BLaER1 (cell line): ENCODE data around the gene MAN1C1.
"Not testable (repeated sequence)": the region's sequence is repeated elsewhere in the genome, so short reads cannot be mapped to it uniquely, and the experiment has no call there.

ENCODE experiments used
- H3K27ac ChIP-seq: shearing (Covaris generic); formaldehyde crosslinking; 2 replicates; pipeline ENCODE4 v1.8.1; 2022
- H3K27me3 ChIP-seq: shearing (Covaris generic); formaldehyde crosslinking; 2 replicates; pipeline ENCODE4 v1.8.1; 2022
- H3K36me3 ChIP-seq: shearing (Covaris generic); formaldehyde crosslinking; 2 replicates; pipeline ENCODE4 v1.8.1; 2022
- H3K4me1 ChIP-seq: shearing (Covaris generic); formaldehyde crosslinking; 2 replicates; pipeline ENCODE4 v1.8.1; 2022
- H3K4me2 ChIP-seq: shearing (Covaris generic); formaldehyde crosslinking; 2 replicates; pipeline ENCODE4 v1.8.1; 2022
- H3K4me3 ChIP-seq: shearing (Covaris generic); formaldehyde crosslinking; 2 replicates; pipeline ENCODE4 v1.8.1; 2022
- H3K9ac ChIP-seq: shearing (Covaris generic); formaldehyde crosslinking; 2 replicates; pipeline ENCODE4 v1.8.1; 2022
- H3K9me3 ChIP-seq: shearing (Covaris generic); formaldehyde crosslinking; 2 replicates; pipeline ENCODE4 v1.8.1; 2022
- H4K20me1 ChIP-seq: shearing (Covaris generic); formaldehyde crosslinking; 2 replicates; pipeline ENCODE4 v1.8.1; 2022
- Cebpa-rat ChIP-seq: shearing (Covaris generic); IDR thresholded peaks from 2 replicates; pipeline ENCODE4 v1.8.1; 2022

The MAN1C1 gene

GRCh38 chr1:25583519-25584370, 32.8 kb upstream of the MAN1C1 start:
- no peak overlapping the region for H3K4me3 ChIP-seq
- no peaks in the 10 kb centered on the region for H3K27me3 ChIP-seq
- H3K27ac ChIP-seq = peak overlapping the region; percentile 19; the same call in 1 of the 2 replicates
- H4K20me1 ChIP-seq = no peaks in the 10 kb centered on the region
- H3K9ac ChIP-seq = no peak overlapping the region
- H3K36me3 ChIP-seq = no peaks in the 10 kb centered on the region
- no peaks in the 10 kb centered on the region for H3K9me3 ChIP-seq
- H3K4me1 ChIP-seq = peaks cover 30% of the 10 kb centered on the region
- TF ChIP-seq Cebpa-rat = no peak
- peak overlapping the region; percentile 67 for H3K4me2 ChIP-seq

GRCh38 chr1:25586181-25586588, 30.4 kb upstream of the MAN1C1 start:
- no peaks in the 10 kb centered on the region for H3K36me3 ChIP-seq
- no peak overlapping the region for H3K4me3 ChIP-seq
- peak overlapping the region; percentile 67; the same call in 1 of the 2 replicates for H3K4me2 ChIP-seq
- H3K9ac ChIP-seq = no peak overlapping the region
- H3K27me3 ChIP-seq = no peaks in the 10 kb centered on the region
- TF ChIP-seq Cebpa-rat = no peak
- no peaks in the 10 kb centered on the region for H3K9me3 ChIP-seq
- H4K20me1 ChIP-seq = no peaks in the 10 kb centered on the region
- H3K27ac ChIP-seq = no peak overlapping the region
- H3K4me1 ChIP-seq = peaks cover 38% of the 10 kb centered on the region

- H3K9me3 ChIP-seq = no peaks in the 10 kb centered on the region
- no peaks in the 10 kb centered on the region for H3K36me3 ChIP-seq
- H3K4me2 ChIP-seq = no peak overlapping the region
- no peak for TF ChIP-seq Cebpa-rat
- H4K20me1 ChIP-seq = no peaks in the 10 kb centered on the region
- H3K4me3 ChIP-seq = no peak overlapping the region
- no peaks in the 10 kb centered on the region for H3K27me3 ChIP-seq
- no peak overlapping the region for H3K9ac ChIP-seq
- peaks cover 38% of the 10 kb centered on the region for H3K4me1 ChIP-seq
- H3K27ac ChIP-seq = no peak overlapping the region
These were observed 29.3 kb upstream of the MAN1C1 start for GRCh38 chr1:25587290-25587689.

GRCh38 chr1:25588224-25588623, 28.4 kb upstream of the MAN1C1 start:
- not testable (repeated sequence) for H3K4me3 ChIP-seq, H3K9ac ChIP-seq, H3K9me3 ChIP-seq, H3K4me2 ChIP-seq, H3K27ac ChIP-seq, H3K27me3 ChIP-seq, H3K36me3 ChIP-seq, H4K20me1 ChIP-seq
- peaks cover 38% of the 10 kb centered on the region for H3K4me1 ChIP-seq

- H3K27ac ChIP-seq, H3K36me3 ChIP-seq, H3K4me3 ChIP-seq, H3K9me3 ChIP-seq, H3K27me3 ChIP-seq, H3K9ac ChIP-seq, H3K4me2 ChIP-seq, H4K20me1 ChIP-seq: not testable (repeated sequence)
- H3K4me1 ChIP-seq = peaks cover 35% of the 10 kb centered on the region
These were observed 27.8 kb upstream of the MAN1C1 start for GRCh38 chr1:25588786-25589185.

GRCh38 chr1:25590096-25590824, 26.3 kb upstream of the MAN1C1 start:
- Histone ChIP-seq H3K27ac (no peak overlapping the region), H4K20me1 (no peaks in the 10 kb centered on the region), H3K36me3 (no peaks in the 10 kb centered on the region), H3K27me3 (no peaks in the 10 kb centered on the region), H3K4me3 (no peak overlapping the region), H3K9me3 (no peaks in the 10 kb centered on the region), H3K4me1 (peaks cover 20% of the 10 kb centered on the region), H3K9ac (no peak overlapping the region), H3K4me2 (no peak overlapping the region)
- no peak for TF ChIP-seq Cebpa-rat

GRCh38 chr1:25593861-25594260, 22.7 kb upstream of the MAN1C1 start:
- no peaks in the 10 kb centered on the region for H4K20me1 ChIP-seq
- TF ChIP-seq Cebpa-rat = no peak
- no peaks in the 10 kb centered on the region for H3K36me3 ChIP-seq
- no peak overlapping the region for H3K27ac ChIP-seq
- H3K27me3 ChIP-seq = no peaks in the 10 kb centered on the region
- peaks cover 8% of the 10 kb centered on the region; the same call in 1 of the 2 replicates for H3K4me1 ChIP-seq
- no peak overlapping the region for H3K9ac ChIP-seq
- no peak overlapping the region for H3K4me2 ChIP-seq
- H3K4me3 ChIP-seq = no peak overlapping the region
- H3K9me3 ChIP-seq = peaks cover 2% of the 10 kb centered on the region; the same call in 1 of the 2 replicates

GRCh38 chr1:25594971-25595370, 21.6 kb upstream of the MAN1C1 start:
- Histone ChIP-seq H3K36me3 (no peaks in the 10 kb centered on the region), H3K27me3 (no peaks in the 10 kb centered on the region), H3K4me2 (no peak overlapping the region), H3K27ac (no peak overlapping the region), H3K4me3 (no peak overlapping the region), H3K9me3 (peaks cover 7% of the 10 kb centered on the region; the same call in 1 of the 2 replicates), H3K9ac (no peak overlapping the region), H4K20me1 (no peaks in the 10 kb centered on the region), H3K4me1 (peaks cover 8% of the 10 kb centered on the region; the same call in 1 of the 2 replicates)
- no peak for TF ChIP-seq Cebpa-rat

GRCh38 chr1:25596641-25597040, 19.9 kb upstream of the MAN1C1 start:
- H3K27me3 ChIP-seq, H3K4me1 ChIP-seq, H3K4me3 ChIP-seq, H3K27ac ChIP-seq, H3K9ac ChIP-seq, H3K9me3 ChIP-seq, H3K36me3 ChIP-seq, H4K20me1 ChIP-seq, H3K4me2 ChIP-seq: not testable (repeated sequence)
- peak; percentile 93 for TF ChIP-seq Cebpa-rat

GRCh38 chr1:25598879-25599278, 17.7 kb upstream of the MAN1C1 start:
- TF ChIP-seq Cebpa-rat = no peak
- H3K4me3 ChIP-seq = no peak overlapping the region
- no peak overlapping the region for H3K9ac ChIP-seq
- H3K4me1 ChIP-seq = peaks cover 12% of the 10 kb centered on the region
- H3K9me3 ChIP-seq = peaks cover 7% of the 10 kb centered on the region; the same call in 1 of the 2 replicates
- no peak overlapping the region for H3K4me2 ChIP-seq
- no peaks in the 10 kb centered on the region for H3K27me3 ChIP-seq
- H4K20me1 ChIP-seq = no peaks in the 10 kb centered on the region
- no peaks in the 10 kb centered on the region for H3K36me3 ChIP-seq
- no peak overlapping the region for H3K27ac ChIP-seq
